Endothelial cell of umbilical vein (primary cell): ENCODE measurements around the gene ZSCAN25. TPM values are rescaled to one million over a fixed set of nuclear protein-coding genes. Genes with fewer than 3 reads are reported as not detected.

Experiments
- BruUV-seq: library from RNA; stranded (reverse); fragments of 400-500 nt; replicated peaks from 2 replicates; lab custom pipeline; 2021; lab: Mats Ljungman, UMichigan
- CTCF ChIA-PET: fragments of 300-600, 350-600 bp; sonication (Branson Sonifier 250); formaldehyde crosslinking; loops from one replicate; lab custom pipeline; 2021; ENCODE audit warnings: antibody characterized with exemption, inconsistent platforms; lab: Charles Lee
- POLR2A ChIA-PET: fragments of 300-600, 350-600 bp; sonication (Branson Sonifier 250); formaldehyde crosslinking; loops from one replicate; lab custom pipeline; 2021; ENCODE audit warnings: antibody characterized with exemption, inconsistent platforms; lab: Charles Lee
- DNase-seq: peaks from one replicate; pipeline ENCODE4 v3.0.0-alpha.2; 2011; ENCODE audit warnings: low read depth, low spot score
- FAIRE-seq: peaks from 2 replicates; lab custom pipeline; 2011; peaks lifted over from hg19 to GRCh38; lab: Jason Lieb, UNC
- H2AFZ ChIP-seq: 2 replicates; pipeline ENCODE4 v1.6.0; 2012; ENCODE audit warnings: low read depth, low read length, control low read depth, inconsistent platforms
- H3K27ac ChIP-seq: 2 replicates; pipeline ENCODE4 v1.5.1; 2011; ENCODE audit warnings: low read depth, mild to moderate bottlenecking, control low read depth, low read length, moderate library complexity; ENCODE audit not compliant: insufficient read depth
- H3K27me3 ChIP-seq, 2 experiments: 2 replicates each; pipeline versions ENCODE4 v1.6.0 to v1.6.1; 2011; ENCODE audit warnings: low read length in 2 of 2, mixed read lengths in 1 of 2; ENCODE audit not compliant: control insufficient read depth in 2 of 2, insufficient read depth in 2 of 2
- H3K36me3 ChIP-seq, 2 experiments: 2 replicates in 1 of 2; 3 replicates in 1 of 2; pipeline ENCODE4 v1.5.1; 2011; ENCODE audit warnings: low read length in 2 of 2, mild to moderate bottlenecking in 1 of 2, moderate library complexity in 1 of 2; ENCODE audit not compliant: control insufficient read depth in 2 of 2, insufficient read depth in 2 of 2; ENCODE audit errors: extremely low read depth in 1 of 2
- H3K4me1 ChIP-seq: 3 replicates; pipeline ENCODE4 v1.5.1; 2011; ENCODE audit warnings: mild to moderate bottlenecking, low read length; ENCODE audit not compliant: control insufficient read depth, insufficient read depth; ENCODE audit errors: extremely low read depth
- H3K4me2 ChIP-seq: 2 replicates; pipeline ENCODE4 v1.6.1; 2011; ENCODE audit warnings: low read length, control low read depth, mixed read lengths; ENCODE audit not compliant: insufficient read depth
- H3K4me3 ChIP-seq, 3 experiments: fragments of 200-600 bp in 1 of 3; sonication (generic), shearing (Covaris generic) in 1 of 3; replicated peaks in 1 of 3; 2 replicates each; pipeline ENCODE4 v1.5.1; 2011 to 2016; ENCODE audit warnings: control low read depth in 3 of 3, low read length in 3 of 3, mild to moderate bottlenecking in 2 of 3, inconsistent platforms in 1 of 3, low read depth in 1 of 3, moderate library complexity in 1 of 3; ENCODE audit not compliant: insufficient read depth in 1 of 3
- H3K79me2 ChIP-seq: 2 replicates; pipeline ENCODE4 v1.6.0; 2012; ENCODE audit warnings: low read length, inconsistent platforms; ENCODE audit not compliant: control insufficient read depth, insufficient read depth
- H3K9ac ChIP-seq: replicated peaks from 2 replicates; pipeline ENCODE3; 2011; ENCODE audit warnings: low read length, control low read depth; ENCODE audit not compliant: insufficient read depth; ENCODE audit errors: extremely low read depth
- H3K9me1 ChIP-seq: replicated peaks from 3 replicates; pipeline ENCODE4 v1.6.0; 2011; ENCODE audit warnings: mild to moderate bottlenecking, low read length; ENCODE audit not compliant: control insufficient read depth, insufficient read depth; ENCODE audit errors: extremely low read depth
- H3K9me3 ChIP-seq: replicated peaks from 2 replicates; pipeline ENCODE4 v1.5.1; 2012; ENCODE audit warnings: low read length, inconsistent platforms; ENCODE audit not compliant: control insufficient read depth, insufficient read depth
- H4K20me1 ChIP-seq: replicated peaks from 2 replicates; pipeline ENCODE3; 2011; ENCODE audit warnings: mild to moderate bottlenecking, low read length; ENCODE audit not compliant: control insufficient read depth, insufficient read depth; ENCODE audit errors: extremely low read depth
- CTCF ChIP-seq, 2 donors: IDR thresholded peaks; 1 replicate in 1 of 2; 2 replicates in 1 of 2; pipeline ENCODE4 v1.5.1; 2011; ENCODE audit warnings: low read length in 2 of 2, mild to moderate bottlenecking in 2 of 2, moderate library complexity in 2 of 2, control low read depth in 1 of 2, inconsistent platforms in 1 of 2, low read depth in 1 of 2; ENCODE audit not compliant: insufficient read depth in 1 of 2; ENCODE audit errors: extremely low read depth in 1 of 2
- EZH2 ChIP-seq: IDR thresholded peaks from 2 replicates; pipeline ENCODE4 v1.6.1; 2012; ENCODE audit warnings: borderline replicate concordance, low read depth, mild to moderate bottlenecking, moderate library complexity, low read length, inconsistent platforms; ENCODE audit not compliant: severe bottlenecking
- FOS ChIP-seq: IDR thresholded peaks from 2 replicates; pipeline ENCODE4 v1.6.1; 2011; ENCODE audit warnings: mild to moderate bottlenecking, low read length, moderate library complexity, borderline replicate concordance; ENCODE audit not compliant: insufficient read depth
- GATA2 ChIP-seq: IDR thresholded peaks from 2 replicates; pipeline ENCODE4 v1.7.0; 2011; ENCODE audit warnings: low read depth, mild to moderate bottlenecking, moderate library complexity, mixed read lengths, low read length; ENCODE audit not compliant: insufficient read length, insufficient read depth
- JUN ChIP-seq: IDR thresholded peaks from 2 replicates; pipeline ENCODE4 v1.6.1; 2011; ENCODE audit warnings: borderline replicate concordance, low read depth; ENCODE audit not compliant: insufficient read length, insufficient read depth
- MAX ChIP-seq: IDR thresholded peaks from 2 replicates; pipeline ENCODE4 v1.6.1; 2011; ENCODE audit not compliant: insufficient read depth, insufficient read length
- MYC ChIP-seq: IDR thresholded peaks from one replicate; pipeline ENCODE4 v1.6.1; 2011; ENCODE audit warnings: mild to moderate bottlenecking, low read depth, low read length
- POLR2A ChIP-seq: IDR thresholded peaks from 2 replicates; pipeline ENCODE4 v1.6.1; 2012; ENCODE audit warnings: low read depth, mild to moderate bottlenecking, control low read depth, low read length
- POLR2AphosphoS5 ChIP-seq: IDR thresholded peaks from 2 replicates; pipeline ENCODE4 v1.6.1; 2012; ENCODE audit warnings: low read depth, mild to moderate bottlenecking, control low read depth, low read length, moderate library complexity; ENCODE audit not compliant: insufficient read depth
- dilution Hi-C: fragments of 300-500 bp; cut with MboI; formaldehyde crosslinking; loops from one replicate; pipeline ENCODE4 v1.15.0; 2019; ENCODE audit warnings: low sequenced_read_pairs; ENCODE audit not compliant: extremely low pct_ligation_motif_present
- intact Hi-C: fragments of 100-400 bp; cut with micrococcal nuclease; formaldehyde crosslinking; loops from one replicate; pipeline ENCODE4 v1.10.0; 2022
- polyA plus RNA-seq, 4 experiments: library from polyadenylated mRNA; depleted of rRNA in 3 of 4; stranded (reverse) in 3 of 4; unstranded in 1 of 4; fragments of >200 nt; gene quantifications; 2 replicates each; pipeline versions ENCODE4 v1.2.1 to v1.2.3, GENCODE V29; 2011 to 2012; ENCODE audit warnings: missing spikeins in 1 of 4
- total RNA-seq: library from RNA; stranded (reverse); gene quantifications from 2 replicates; pipeline ENCODE4 v1.2.3, GENCODE V29; 2021

The ZSCAN25 gene
- total and polyA plus RNA-seq, 2 donors (not counting 3 experiments of a cell fraction or from before 2014, with no cell fraction given), result 8.9 to 13.8 TPM

- H3K36me3 ChIP-seq, result peaks cover 0 to 2% of the 10 kb centered on the region in 2 experiments
Observed at GRCh38 chr7:99573257-99573656, 43.5 kb upstream of the ZSCAN25 start.

More at GRCh38 chr7:99573257-99573656, 43.5 kb upstream of the ZSCAN25 start:
- Histone ChIP-seq H3K27me3 (no peaks in the 10 kb centered on the region), H3K4me2 (no peak overlapping the region), H4K20me1 (no peaks in the 10 kb centered on the region), H3K9me1 (no peaks in the 10 kb centered on the region), H3K79me2 (no peaks in the 10 kb centered on the region), H3K4me3 (no peak overlapping the region), H3K4me1 (no peaks in the 10 kb centered on the region), H3K9ac (no peak overlapping the region), H3K9me3 (no peaks in the 10 kb centered on the region), H2AFZ (no peak overlapping the region), H3K27ac (no peak overlapping the region)
- ChIA-PET CTCF (no interaction called here), POLR2A (no interaction called here)
- no peak for TF ChIP-seq CTCF (IDR thresholded peaks at IDR 0.05; ENCODE audit: extremely low read depth in 1 of 2, insufficient read depth in 1 of 2, low read depth in 1 of 2, low read length in 2 of 2)
- no peak for TF ChIP-seq FOS
- no peak for TF ChIP-seq EZH2
- TF ChIP-seq GATA2, result no peak
- no peak for TF ChIP-seq POLR2A
- no peak for TF ChIP-seq MYC
- TF ChIP-seq JUN, result no peak
- TF ChIP-seq MAX, result no peak
- no peak for TF ChIP-seq POLR2AphosphoS5
- FAIRE-seq (no peak), DNase-seq (no peak)
- no TSS peak for BruUV-seq
- intact Hi-C loops (no loop called here), dilution Hi-C loops (no loop called here)
